A673 (cell line): ENCODE results near the gene C7orf25. TPM values are rescaled to one million over a fixed set of nuclear protein-coding genes. Genes with fewer than 3 reads are reported as not detected.
A peak's percentile ranks its signal among the peaks of the same experiment; 100 is the strongest.
"Not testable (repeated sequence)": the region's sequence is repeated elsewhere in the genome, so short reads cannot be mapped to it uniquely, and the experiment has no call there.

Experiments
- BruUV-seq: library from RNA; stranded (reverse); fragments of 400-500 nt; replicated peaks from 2 replicates; lab custom pipeline; 2021; lab: Mats Ljungman, UMichigan
- CTCF ChIA-PET: fragments of 300-600 bp; sonication (Branson Sonifier 250); formaldehyde crosslinking; loops from one replicate; lab custom pipeline; 2022; ENCODE audit warnings: antibody characterized with exemption; lab: Charles Lee
- POLR2A ChIA-PET: fragments of 300-600 bp; sonication (Branson Sonifier 250); formaldehyde crosslinking; loops from one replicate; lab custom pipeline; 2022; ENCODE audit warnings: antibody characterized with exemption; ENCODE audit not compliant: low non-redundant PET; lab: Charles Lee
- DNase-seq: peaks from one replicate; pipeline ENCODE4 v3.0.0-alpha.2; 2015; ENCODE audit warnings: low spot score
- H3K27ac ChIP-seq: fragments of 200-600 bp; sonication (generic); 2 replicates; pipeline ENCODE4 v1.5.1; 2016; ENCODE audit warnings: mixed run types, low read depth, mild to moderate bottlenecking, mixed read lengths, antibody characterized with exemption, low read length; ENCODE audit not compliant: poor library complexity, severe bottlenecking
- H3K27me3 ChIP-seq: fragments of 200-600 bp; sonication (generic); replicated peaks from 2 replicates; pipeline ENCODE4 v1.6.1; 2017; ENCODE audit warnings: mixed run types, low read depth, mild to moderate bottlenecking, mixed read lengths, antibody characterized with exemption, low read length; ENCODE audit not compliant: insufficient read depth, poor library complexity
- H3K36me3 ChIP-seq: fragments of 200-600 bp; sonication (generic); 2 replicates; pipeline ENCODE4 v1.6.1; 2016; ENCODE audit warnings: mixed run types, mild to moderate bottlenecking, mixed read lengths, antibody characterized with exemption, low read length; ENCODE audit not compliant: insufficient read depth, poor library complexity, severe bottlenecking
- H3K4me1 ChIP-seq: fragments of 200-600 bp; sonication (generic); 2 replicates; pipeline ENCODE4 v1.6.1; 2017; ENCODE audit warnings: mixed run types, mild to moderate bottlenecking, mixed read lengths, antibody characterized with exemption, low read length; ENCODE audit not compliant: insufficient read depth, poor library complexity, severe bottlenecking
- H3K4me3 ChIP-seq: fragments of 200-600 bp; sonication (generic); 2 replicates; pipeline ENCODE4 v1.5.1; 2016; ENCODE audit warnings: low read depth, mixed run types, mild to moderate bottlenecking, mixed read lengths, low read length; ENCODE audit not compliant: poor library complexity, severe bottlenecking
- H3K9me3 ChIP-seq: fragments of 200-600 bp; sonication (generic); 2 replicates; pipeline ENCODE4 v1.6.1; 2016; ENCODE audit warnings: mixed run types, low read depth, mild to moderate bottlenecking, mixed read lengths, antibody characterized with exemption, low read length; ENCODE audit not compliant: poor library complexity, severe bottlenecking
- CTCF ChIP-seq: fragments of 300-800, 200-600 bp; sonication (generic); conservative IDR thresholded peaks from 2 replicates; pipeline ENCODE4 v1.5.1; 2017; ENCODE audit warnings: low read depth, mild to moderate bottlenecking, antibody characterized with exemption, low read length, moderate library complexity, mixed read lengths
- EZH2 ChIP-seq: fragments of 200-600 bp; sonication (generic); IDR thresholded peaks from 2 replicates; pipeline ENCODE4 v1.6.1; 2017; ENCODE audit warnings: borderline replicate concordance, low read depth, mild to moderate bottlenecking, mixed read lengths, antibody characterized with exemption, low read length; ENCODE audit not compliant: poor library complexity, severe bottlenecking
- intact Hi-C: fragments of 100-400 bp; cut with micrococcal nuclease; formaldehyde crosslinking; loops from one replicate; pipeline ENCODE4 v1.10.0; 2022; ENCODE audit not compliant: unreplicated experiment
- total RNA-seq: library from RNA; stranded (reverse); gene quantifications from 2 replicates; pipeline ENCODE4 v1.2.3, GENCODE V29; 2021

The C7orf25 gene
- total RNA-seq, 1 experiment from 2014 or later, result 7.3 TPM

- peak; percentile 16 for DNase-seq
- no peak overlapping the region for H3K4me3 ChIP-seq
- intact Hi-C loops, result no loop called here
- H3K36me3 ChIP-seq, result no peaks in the 10 kb centered on the region
- H3K27me3 ChIP-seq, result no peaks in the 10 kb centered on the region
- TF ChIP-seq CTCF (peak; percentile 49), EZH2 (no peak)
- CTCF ChIA-PET, result interaction anchor here (1.2 kb wide), 1 partner anchor 945 kb away, joined by 3 read pairs; no protein-coding TSS in a partner anchor
- POLR2A ChIA-PET, result no interaction called here
- H3K9me3 ChIP-seq, result no peaks in the 10 kb centered on the region
- H3K4me1 ChIP-seq, result no peaks in the 10 kb centered on the region
- H3K27ac ChIP-seq, result no peak overlapping the region
- BruUV-seq, result no TSS peak
These were observed 25.7 kb downstream of the C7orf25 start for GRCh38 chr7:42886129-42886528.

GRCh38 chr7:42885183-42885582, 26.7 kb downstream of the C7orf25 start:
- CTCF ChIA-PET, result interaction anchor here (0.6 kb wide), 1 partner anchor 277 kb away, joined by 5 read pairs; no protein-coding TSS in a partner anchor
- H3K4me3 ChIP-seq, H3K36me3 ChIP-seq, intact Hi-C loops, H3K27me3 ChIP-seq, BruUV-seq, H3K4me1 ChIP-seq, DNase-seq, H3K9me3 ChIP-seq, POLR2A ChIA-PET, H3K27ac ChIP-seq: not testable (repeated sequence)

DNA sequence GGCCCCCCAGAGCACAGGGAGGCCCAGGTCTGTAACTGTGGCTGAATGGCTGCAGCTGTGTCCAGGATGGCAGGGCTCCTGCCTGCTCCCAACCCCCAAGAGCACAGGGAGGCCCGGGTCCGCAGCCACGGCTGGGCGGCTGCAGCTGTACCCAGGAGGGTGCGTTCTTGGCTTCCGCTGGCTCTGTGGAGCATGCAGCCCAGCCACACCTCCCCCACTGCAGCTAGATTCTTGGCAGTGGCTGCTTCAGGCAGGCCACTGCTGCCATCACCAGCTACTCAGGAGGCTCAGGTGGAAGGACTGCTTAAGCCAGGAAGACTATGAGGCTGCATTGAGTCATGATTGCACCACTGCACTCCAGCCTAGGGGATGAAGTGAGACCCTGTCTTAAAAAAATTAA, 27.9 kb downstream of the C7orf25 start:
- H3K27me3 ChIP-seq, result no peaks in the 10 kb centered on the region
- TF ChIP-seq CTCF, result no peak
- TF ChIP-seq EZH2, result no peak
- POLR2A ChIA-PET, result no interaction called here
- DNase-seq, result no peak
- no TSS peak for BruUV-seq
- no peaks in the 10 kb centered on the region for H3K4me1 ChIP-seq
- H3K36me3 ChIP-seq, result no peaks in the 10 kb centered on the region
- intact Hi-C loops, result no loop called here
- CTCF ChIA-PET, result no interaction called here
- H3K9me3 ChIP-seq, result no peaks in the 10 kb centered on the region
- no peak overlapping the region for H3K27ac ChIP-seq
- no peak overlapping the region for H3K4me3 ChIP-seq

- Histone ChIP-seq H3K27ac (no peak overlapping the region), H3K9me3 (no peaks in the 10 kb centered on the region), H3K4me3 (no peak overlapping the region), H3K27me3 (no peaks in the 10 kb centered on the region), H3K4me1 (no peaks in the 10 kb centered on the region), H3K36me3 (no peaks in the 10 kb centered on the region)
- ChIA-PET POLR2A (no interaction called here), CTCF (interaction anchor here (0.7 kb wide), 1 partner anchor 937 kb away, joined by 4 read pairs; no protein-coding TSS in a partner anchor)
- no TSS peak for BruUV-seq
- TF ChIP-seq CTCF (no peak), EZH2 (no peak)
- no peak for DNase-seq
- intact Hi-C loops, result no loop called here
These were observed 31.5 kb downstream of the C7orf25 start for GRCh38 chr7:42880392-42880791.
